A673 (cell line): ENCODE results near the gene IL23R.

Experiments
- CTCF ChIP-seq: fragments of 300-800, 200-600 bp; sonication (generic); conservative IDR thresholded peaks from 2 replicates; pipeline ENCODE4 v1.5.1; 2017; ENCODE audit warnings: low read depth, mild to moderate bottlenecking, antibody characterized with exemption, low read length, moderate library complexity, mixed read lengths
- EZH2 ChIP-seq: fragments of 200-600 bp; sonication (generic); IDR thresholded peaks from 2 replicates; pipeline ENCODE4 v1.6.1; 2017; ENCODE audit warnings: borderline replicate concordance, low read depth, mild to moderate bottlenecking, mixed read lengths, antibody characterized with exemption, low read length; ENCODE audit not compliant: poor library complexity, severe bottlenecking

DNA sequence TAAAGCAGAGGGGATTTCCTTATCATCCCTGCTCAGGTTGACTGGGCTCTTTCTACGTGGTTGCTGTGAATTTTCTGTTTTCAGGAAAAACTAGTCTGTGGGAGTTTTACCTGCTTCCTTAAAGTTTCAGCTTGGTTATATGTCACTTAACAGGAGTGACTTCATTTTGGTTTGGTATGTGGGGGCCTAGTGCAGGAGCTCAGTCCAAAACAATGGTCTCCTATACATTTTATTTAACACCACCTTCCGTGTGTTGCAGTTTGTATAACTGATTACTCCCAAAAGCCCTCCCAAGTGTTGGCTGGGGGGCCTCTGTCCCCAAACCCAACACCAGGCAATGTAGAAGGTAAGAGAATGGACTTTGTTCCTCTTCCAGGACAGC is 5.3 kb downstream of the IL23R start:
- TF ChIP-seq CTCF (no peak), EZH2 (no peak)
